ENCODE measurements around the gene BABAM2.
"Not testable (repeated sequence)": the region's sequence is repeated elsewhere in the genome, so short reads cannot be mapped to it uniquely, and the experiment has no call there.

BABAM2 gene

GRCh38 chr2:28231110-28231631 lies 340.6 kb downstream of the BABAM2 start:
- DNase-seq (ENCODE audit: low read depth in 1 of 2, low spot score in 1 of 2), result no peak

GRCh38 chr2:28232295-28232694 lies 341.8 kb downstream of the BABAM2 start:
- no peak for DNase-seq (ENCODE audit: low read depth in 1 of 2, low spot score in 1 of 2)

- no peak for DNase-seq (ENCODE audit: low read depth in 1 of 2, low spot score in 1 of 2)
Measured at GRCh38 chr2:28233164-28233676, 342.7 kb downstream of the BABAM2 start.

GRCh38 chr2:28234807-28235206 lies 344.3 kb downstream of the BABAM2 start:
- DNase-seq (ENCODE audit: low read depth in 1 of 2, low spot score in 1 of 2), result no peak

- no peak for DNase-seq (ENCODE audit: low read depth in 1 of 2, low spot score in 1 of 2)
Measured at GRCh38 chr2:28239207-28239606, 348.7 kb downstream of the BABAM2 start.

- no peak for DNase-seq (ENCODE audit: low read depth in 1 of 2, low spot score in 1 of 2)
Measured at GRCh38 chr2:28240937-28241336, 350.4 kb downstream of the BABAM2 start.

GRCh38 chr2:28247290-28247689 lies 356.8 kb downstream of the BABAM2 start:
- DNase-seq (ENCODE audit: low read depth in 1 of 2, low spot score in 1 of 2), result no peak

- DNase-seq (ENCODE audit: low read depth in 1 of 2, low spot score in 1 of 2), result no peak
Measured at GRCh38 chr2:28247734-28248133, 357.2 kb downstream of the BABAM2 start.

- DNase-seq (ENCODE audit: low read depth in 1 of 2, low spot score in 1 of 2), result no peak
Measured at GRCh38 chr2:28248511-28248910, 358.0 kb downstream of the BABAM2 start.

GRCh38 chr2:28250006-28250405 lies 359.5 kb downstream of the BABAM2 start:
- DNase-seq (ENCODE audit: low read depth in 1 of 2, low spot score in 1 of 2), result no peak

GRCh38 chr2:28251337-28251736 lies 360.8 kb downstream of the BABAM2 start:
- no peak for DNase-seq (ENCODE audit: low read depth in 1 of 2, low spot score in 1 of 2)

- DNase-seq (ENCODE audit: low read depth in 1 of 2, low spot score in 1 of 2), result peak in 1 of 2 donors; percentile 11
Measured at GRCh38 chr2:28252311-28252710, 361.8 kb downstream of the BABAM2 start.

GRCh38 chr2:28253543-28253942 lies 363.0 kb downstream of the BABAM2 start:
- no peak for DNase-seq (ENCODE audit: low read depth in 1 of 2, low spot score in 1 of 2)

GRCh38 chr2:28255231-28255630 lies 364.7 kb downstream of the BABAM2 start:
- not testable (repeated sequence) for DNase-seq (ENCODE audit: low read depth in 1 of 2, low spot score in 1 of 2)

GRCh38 chr2:28257182-28257581 lies 366.7 kb downstream of the BABAM2 start:
- no peak for DNase-seq (ENCODE audit: low read depth in 1 of 2, low spot score in 1 of 2)

GRCh38 chr2:28259226-28259625 lies 368.7 kb downstream of the BABAM2 start:
- not testable (repeated sequence) for DNase-seq (ENCODE audit: low read depth in 1 of 2, low spot score in 1 of 2)

- no peak for DNase-seq (ENCODE audit: low read depth in 1 of 2, low spot score in 1 of 2)
Measured at GRCh38 chr2:28263690-28264089, 373.2 kb downstream of the BABAM2 start.

- no peak for DNase-seq (ENCODE audit: low read depth in 1 of 2, low spot score in 1 of 2)
Measured at GRCh38 chr2:28267282-28267681, 376.8 kb downstream of the BABAM2 start.

GRCh38 chr2:28268386-28268785 lies 377.9 kb downstream of the BABAM2 start:
- no peak for DNase-seq (ENCODE audit: low read depth in 1 of 2, low spot score in 1 of 2)

- no peak for DNase-seq (ENCODE audit: low read depth in 1 of 2, low spot score in 1 of 2)
Measured at GRCh38 chr2:28269019-28269784, 378.7 kb downstream of the BABAM2 start.

GRCh38 chr2:28270456-28271152 lies 380.1 kb downstream of the BABAM2 start:
- DNase-seq (ENCODE audit: low read depth in 1 of 2, low spot score in 1 of 2), result no peak
